Fibroblast of the aortic adventitia (primary cell): ENCODE data around the gene CNNM4. TPM values are rescaled to one million over a fixed set of nuclear protein-coding genes. Genes with fewer than 3 reads are reported as not detected.
"Not testable (repeated sequence)": the region's sequence is repeated elsewhere in the genome, so short reads cannot be mapped to it uniquely, and the experiment has no call there.

Experiments used
- DNase-seq: peaks from one replicate; pipeline ENCODE4 v3.0.0-alpha.2; 2010; ENCODE audit warnings: low read depth
- H3K4me3 ChIP-seq: 2 replicates; pipeline ENCODE4 v1.5.1; 2011; ENCODE audit warnings: low read depth, mild to moderate bottlenecking, control low read depth, low read length, moderate library complexity
- total RNA-seq: library from RNA; depleted of rRNA; stranded (reverse); fragments of >200 nt; gene quantifications from 2 replicates; pipeline ENCODE4 v1.2.3, GENCODE V29; 2012; ENCODE audit warnings: low replicate concordance
- TF ChIP-seq, protein P1 (sequence below): IDR thresholded peaks from 2 replicates; pipeline ENCODE4 v1.5.1; 2011; ENCODE audit warnings: mild to moderate bottlenecking, low read length, control low read depth, inconsistent platforms; ENCODE audit not compliant: insufficient read depth

Gene CNNM4
- total RNA-seq, 1 donor = 3.8 TPM

DNA sequence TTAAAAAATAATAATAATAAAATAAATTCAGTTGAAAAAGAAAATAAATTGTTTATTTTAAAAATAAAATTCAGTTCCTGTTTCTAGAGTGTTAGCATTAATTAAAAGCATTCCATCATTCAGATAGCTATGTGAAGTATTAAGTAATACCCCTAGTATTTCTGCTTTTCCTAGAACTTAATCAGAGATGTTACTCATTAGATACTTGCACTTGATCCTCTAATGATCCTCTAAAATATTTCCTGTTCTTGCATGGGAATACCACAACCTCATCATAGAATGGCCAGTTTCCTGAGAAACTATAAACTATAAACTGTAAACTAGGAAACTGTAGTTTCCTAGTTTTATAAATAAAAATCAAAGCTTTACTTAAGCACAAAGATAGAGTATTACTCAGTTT, 44.3 kb downstream of the CNNM4 start:
- TF ChIP-seq, protein P1, sequence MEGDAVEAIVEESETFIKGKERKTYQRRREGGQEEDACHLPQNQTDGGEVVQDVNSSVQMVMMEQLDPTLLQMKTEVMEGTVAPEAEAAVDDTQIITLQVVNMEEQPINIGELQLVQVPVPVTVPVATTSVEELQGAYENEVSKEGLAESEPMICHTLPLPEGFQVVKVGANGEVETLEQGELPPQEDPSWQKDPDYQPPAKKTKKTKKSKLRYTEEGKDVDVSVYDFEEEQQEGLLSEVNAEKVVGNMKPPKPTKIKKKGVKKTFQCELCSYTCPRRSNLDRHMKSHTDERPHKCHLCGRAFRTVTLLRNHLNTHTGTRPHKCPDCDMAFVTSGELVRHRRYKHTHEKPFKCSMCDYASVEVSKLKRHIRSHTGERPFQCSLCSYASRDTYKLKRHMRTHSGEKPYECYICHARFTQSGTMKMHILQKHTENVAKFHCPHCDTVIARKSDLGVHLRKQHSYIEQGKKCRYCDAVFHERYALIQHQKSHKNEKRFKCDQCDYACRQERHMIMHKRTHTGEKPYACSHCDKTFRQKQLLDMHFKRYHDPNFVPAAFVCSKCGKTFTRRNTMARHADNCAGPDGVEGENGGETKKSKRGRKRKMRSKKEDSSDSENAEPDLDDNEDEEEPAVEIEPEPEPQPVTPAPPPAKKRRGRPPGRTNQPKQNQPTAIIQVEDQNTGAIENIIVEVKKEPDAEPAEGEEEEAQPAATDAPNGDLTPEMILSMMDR = no peak
- no peak overlapping the region for H3K4me3 ChIP-seq
- DNase-seq = no peak

DNA sequence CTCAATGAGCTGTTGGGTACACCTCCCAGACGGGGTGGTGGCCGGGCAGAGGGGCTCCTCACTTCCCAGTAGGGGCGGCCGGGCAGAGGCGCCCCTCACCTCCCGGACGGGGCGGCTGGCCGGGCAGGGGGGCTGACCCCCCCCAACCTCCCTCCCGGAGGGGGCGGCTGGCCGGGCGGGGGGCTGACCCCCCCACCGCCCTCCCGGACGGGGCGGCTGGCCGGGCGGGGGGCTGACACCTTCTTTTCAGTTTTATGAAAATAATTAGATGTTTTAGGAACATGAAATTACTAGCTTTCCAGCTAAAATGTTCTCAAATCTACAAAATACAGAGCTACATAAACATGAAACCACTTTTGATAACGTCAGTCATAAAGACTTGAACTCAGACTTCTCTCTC, 45.2 kb downstream of the CNNM4 start:
- not testable (repeated sequence) for DNase-seq

DNA sequence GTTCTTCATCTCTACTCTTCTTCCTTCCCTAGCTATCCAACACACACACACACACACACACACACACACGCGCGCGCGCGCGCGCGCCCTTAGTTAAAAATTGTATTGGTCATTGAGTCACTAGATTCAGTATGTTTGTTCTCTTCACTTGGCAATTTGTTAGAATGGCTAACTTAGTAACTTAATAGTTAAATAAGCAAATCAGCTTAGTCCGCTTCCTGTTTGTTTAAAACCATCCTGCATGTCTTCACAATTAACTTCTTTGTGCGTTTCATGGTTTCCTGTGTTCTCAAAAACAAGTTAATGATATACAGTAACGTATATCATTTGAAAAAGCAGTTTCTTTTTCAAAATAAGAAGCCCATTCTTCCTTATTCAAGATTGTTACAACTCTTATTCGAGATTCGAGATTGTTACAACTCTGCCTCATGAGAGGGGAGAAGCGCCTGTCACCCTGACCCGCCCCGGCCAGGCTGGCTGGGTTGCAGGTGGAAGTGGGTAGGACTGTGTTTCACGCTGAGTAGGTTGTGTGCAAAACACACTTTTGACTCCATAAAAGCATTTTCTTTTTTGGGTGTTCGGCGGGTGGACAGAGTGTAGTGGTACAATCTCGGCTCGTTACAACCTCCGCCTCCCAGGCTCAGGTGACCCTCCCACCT, 45.9 kb downstream of the CNNM4 start:
- DNase-seq = no peak
- no peak overlapping the region for H3K4me3 ChIP-seq
- TF ChIP-seq, protein P1 = no peak

More for the DNA sequence above, 45.2 kb downstream of the CNNM4 start:
- not testable (repeated sequence) for H3K4me3 ChIP-seq

DNA sequence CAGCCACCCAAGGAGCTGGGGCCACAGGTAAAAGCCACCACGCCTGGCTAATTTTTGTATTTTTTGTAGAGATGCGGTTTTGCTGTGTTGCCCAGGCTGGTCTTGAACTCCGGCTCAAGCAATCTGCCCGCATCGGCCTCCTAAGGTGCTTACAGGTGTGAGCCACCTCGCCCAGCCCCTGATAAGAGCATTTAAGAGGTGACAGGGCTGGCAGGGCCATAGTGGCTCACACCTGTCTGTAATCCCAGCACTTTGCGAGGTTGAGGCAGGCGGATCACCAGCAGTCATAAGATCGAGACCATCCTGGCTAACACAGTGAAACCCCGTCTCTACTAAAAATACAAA, 46.4 kb downstream of the CNNM4 start:
- TF ChIP-seq, protein P1 = no peak
- no peak for DNase-seq
- no peak overlapping the region for H3K4me3 ChIP-seq

DNA sequence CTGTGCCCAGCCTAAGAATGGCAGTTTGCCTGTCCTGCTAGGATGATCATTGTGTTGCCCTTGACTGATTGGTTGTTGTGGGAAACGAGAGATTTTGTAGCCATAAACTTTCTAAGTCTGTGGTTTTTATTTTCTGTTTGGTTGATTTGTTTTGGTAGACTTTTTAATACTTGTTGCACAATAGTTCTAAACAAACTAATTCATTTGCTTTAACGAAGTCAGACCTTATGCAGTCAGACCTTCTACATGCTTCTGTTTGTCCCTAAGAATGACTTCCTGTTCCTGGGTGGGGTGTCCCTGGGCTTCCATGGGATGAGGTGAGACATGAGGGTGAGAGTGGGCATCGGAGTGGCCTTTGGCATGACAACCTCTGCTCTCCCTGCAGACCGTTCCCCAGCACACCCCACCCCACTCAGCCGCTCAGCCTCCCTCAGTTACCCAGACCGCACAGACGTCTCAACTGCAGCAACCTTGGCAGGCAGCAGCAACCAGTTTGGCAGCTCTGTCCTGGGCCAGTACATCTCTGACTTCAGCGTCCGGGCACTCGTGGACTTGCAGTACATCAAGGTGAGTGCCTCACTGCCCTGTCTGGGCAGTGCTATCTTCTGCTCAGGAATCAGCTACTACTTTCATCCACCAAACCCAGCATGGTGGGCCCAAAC, 47.6 kb downstream of the CNNM4 start:
- TF ChIP-seq, protein P1 = no peak
- DNase-seq = no peak
- H3K4me3 ChIP-seq = no peak overlapping the region

DNA sequence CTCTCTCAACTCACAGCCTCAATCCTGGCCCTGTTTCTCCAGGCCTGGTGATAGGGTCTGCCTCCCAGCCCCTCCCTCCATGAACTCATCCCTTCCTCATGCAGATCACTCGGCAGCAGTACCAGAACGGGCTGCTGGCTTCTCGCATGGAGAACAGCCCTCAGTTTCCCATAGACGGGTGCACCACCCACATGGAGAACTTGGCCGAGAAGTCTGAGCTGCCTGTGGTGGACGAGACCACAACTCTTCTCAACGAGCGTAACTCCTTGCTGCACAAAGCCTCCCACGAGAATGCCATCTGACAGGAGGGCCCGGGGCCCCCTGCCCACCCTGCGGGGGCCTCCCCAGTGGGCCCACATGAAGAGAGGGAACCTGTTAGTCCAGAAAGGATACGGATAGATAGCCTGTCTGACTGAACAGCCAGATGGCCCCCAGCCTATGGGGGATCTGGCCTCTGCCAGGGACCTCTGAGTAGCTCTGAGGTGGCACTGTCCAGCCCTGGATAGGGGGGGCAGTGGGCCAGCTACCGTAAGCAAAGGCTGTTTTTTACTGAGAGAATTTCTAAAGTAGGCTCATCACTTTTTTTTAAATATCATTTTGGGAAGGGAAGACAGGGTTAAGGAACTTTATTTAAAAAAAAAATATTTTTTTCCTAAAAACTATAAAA, 48.6 kb downstream of the CNNM4 start:
- H3K4me3 ChIP-seq = no peak overlapping the region
- TF ChIP-seq, protein P1 = no peak
- DNase-seq = no peak
